ENCODE data around the gene AFF3. TPM values are rescaled to one million over a fixed set of nuclear protein-coding genes. Genes with fewer than 3 reads are reported as not detected.

The AFF3 gene
- total RNA-seq, 1 donor from 2014 or later = 7.6 TPM

- ATAC-seq (ENCODE audit: poor library complexity) (no peak), DNase-seq (no peak)
- intact Hi-C loops (cut with DNase I) = no loop called here
Observed at GRCh38 chr2:99611034-99611433, 531.4 kb downstream of the AFF3 start.

- intact Hi-C loops (cut with DNase I) = no loop called here
- no peak for DNase-seq
- ATAC-seq (ENCODE audit: poor library complexity) = no peak
Observed at GRCh38 chr2:99609851-99610381, 532.5 kb downstream of the AFF3 start.

GRCh38 chr2:99608861-99609260 is 533.5 kb downstream of the AFF3 start:
- intact Hi-C loops (cut with DNase I) = no loop called here
- DNase-seq (no peak), ATAC-seq (ENCODE audit: poor library complexity) (no peak)

- intact Hi-C loops (cut with DNase I) = no loop called here
- ATAC-seq (ENCODE audit: poor library complexity) = peak; percentile 37
- DNase-seq = no peak
Observed at GRCh38 chr2:99607861-99608491, 534.4 kb downstream of the AFF3 start.

- intact Hi-C loops (cut with DNase I) = no loop called here
- ATAC-seq (ENCODE audit: poor library complexity) (peak; percentile 93), DNase-seq (no peak)
Observed at GRCh38 chr2:99607454-99607853, 534.9 kb downstream of the AFF3 start.

GRCh38 chr2:99605036-99605435 is 537.4 kb downstream of the AFF3 start:
- intact Hi-C loops (cut with DNase I) = no loop called here
- ATAC-seq (ENCODE audit: poor library complexity) (no peak), DNase-seq (no peak)

- ATAC-seq (ENCODE audit: poor library complexity) = no peak
- no peak for DNase-seq
- intact Hi-C loops (cut with DNase I) = no loop called here
Observed at GRCh38 chr2:99602476-99602875, 539.9 kb downstream of the AFF3 start.

- intact Hi-C loops (cut with DNase I) = no loop called here
- no peak for ATAC-seq (ENCODE audit: poor library complexity)
- no peak for DNase-seq
Observed at GRCh38 chr2:99600981-99601651, 541.3 kb downstream of the AFF3 start.

GRCh38 chr2:99598441-99598840 is 543.9 kb downstream of the AFF3 start:
- intact Hi-C loops (cut with DNase I) = no loop called here
- ATAC-seq (ENCODE audit: poor library complexity) (no peak), DNase-seq (no peak)

- no peak for ATAC-seq (ENCODE audit: poor library complexity)
- no peak for DNase-seq
- intact Hi-C loops (cut with DNase I) = no loop called here
Observed at GRCh38 chr2:99597616-99598015, 544.8 kb downstream of the AFF3 start.

- intact Hi-C loops (cut with DNase I) = no loop called here
Observed at GRCh38 chr2:99595373-99595772, 547.0 kb downstream of the AFF3 start.

GRCh38 chr2:99593692-99594427 is 548.5 kb downstream of the AFF3 start:
- DNase-seq (no peak), ATAC-seq (ENCODE audit: poor library complexity) (peak; percentile 12)
- intact Hi-C loops (cut with DNase I) = no loop called here

More at GRCh38 chr2:99595373-99595772, 547.0 kb downstream of the AFF3 start:
- ATAC-seq (ENCODE audit: poor library complexity) (no peak), DNase-seq (no peak)

GRCh38 chr2:99576775-99577174 is 565.6 kb downstream of the AFF3 start:
- intact Hi-C loops (cut with DNase I) = no loop called here
- no peak for DNase-seq
- no peak for ATAC-seq (ENCODE audit: poor library complexity)

GRCh38 chr2:99573634-99574251 is 568.6 kb downstream of the AFF3 start:
- intact Hi-C loops (cut with DNase I) = no loop called here
- DNase-seq = no peak
- ATAC-seq (ENCODE audit: poor library complexity) = peak; percentile 12

GRCh38 chr2:99572373-99573164 is 569.8 kb downstream of the AFF3 start:
- ATAC-seq (ENCODE audit: poor library complexity) = no peak
- intact Hi-C loops (cut with DNase I) = no loop called here

GRCh38 chr2:99571954-99572353 is 570.4 kb downstream of the AFF3 start:
- intact Hi-C loops (cut with DNase I) = no loop called here
- ATAC-seq (ENCODE audit: poor library complexity) (no peak), DNase-seq (no peak)

More at GRCh38 chr2:99572373-99573164, 569.8 kb downstream of the AFF3 start:
- no peak for DNase-seq

- ATAC-seq (ENCODE audit: poor library complexity) = no peak
- no peak for DNase-seq
- intact Hi-C loops (cut with DNase I) = no loop called here
Observed at GRCh38 chr2:99571533-99571932, 570.9 kb downstream of the AFF3 start.

GRCh38 chr2:99571021-99571420 is 571.4 kb downstream of the AFF3 start:
- DNase-seq = no peak
- intact Hi-C loops (cut with DNase I) = no loop called here
- ATAC-seq (ENCODE audit: poor library complexity) = no peak

Measured in Right ventricle myocardium superior (tissue), 1 donor.